ENCODE measurements around the gene AGER.

Gene AGER

DNA sequence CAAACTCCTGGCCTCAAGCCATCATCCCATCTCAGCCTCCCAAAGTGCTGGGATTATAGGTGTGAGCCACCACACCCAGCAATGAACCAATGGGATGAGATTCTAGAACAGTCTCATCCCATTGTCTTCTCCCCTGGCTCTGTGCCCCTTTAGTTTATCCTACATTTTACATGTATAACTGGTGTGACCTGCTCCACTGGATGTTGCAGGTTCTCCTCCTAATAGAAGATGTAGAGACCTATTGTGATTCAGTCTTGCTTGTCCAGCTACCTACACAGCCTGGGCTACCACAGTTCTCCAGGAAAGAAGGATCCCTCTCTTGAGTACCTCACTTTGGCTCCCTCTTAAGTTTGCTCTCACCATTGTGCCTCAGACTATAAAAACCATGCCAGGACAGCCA lies 51.9 kb downstream of the AGER start:
- TF ChIP-seq, protein P1, sequence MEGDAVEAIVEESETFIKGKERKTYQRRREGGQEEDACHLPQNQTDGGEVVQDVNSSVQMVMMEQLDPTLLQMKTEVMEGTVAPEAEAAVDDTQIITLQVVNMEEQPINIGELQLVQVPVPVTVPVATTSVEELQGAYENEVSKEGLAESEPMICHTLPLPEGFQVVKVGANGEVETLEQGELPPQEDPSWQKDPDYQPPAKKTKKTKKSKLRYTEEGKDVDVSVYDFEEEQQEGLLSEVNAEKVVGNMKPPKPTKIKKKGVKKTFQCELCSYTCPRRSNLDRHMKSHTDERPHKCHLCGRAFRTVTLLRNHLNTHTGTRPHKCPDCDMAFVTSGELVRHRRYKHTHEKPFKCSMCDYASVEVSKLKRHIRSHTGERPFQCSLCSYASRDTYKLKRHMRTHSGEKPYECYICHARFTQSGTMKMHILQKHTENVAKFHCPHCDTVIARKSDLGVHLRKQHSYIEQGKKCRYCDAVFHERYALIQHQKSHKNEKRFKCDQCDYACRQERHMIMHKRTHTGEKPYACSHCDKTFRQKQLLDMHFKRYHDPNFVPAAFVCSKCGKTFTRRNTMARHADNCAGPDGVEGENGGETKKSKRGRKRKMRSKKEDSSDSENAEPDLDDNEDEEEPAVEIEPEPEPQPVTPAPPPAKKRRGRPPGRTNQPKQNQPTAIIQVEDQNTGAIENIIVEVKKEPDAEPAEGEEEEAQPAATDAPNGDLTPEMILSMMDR (IDR thresholded peaks at IDR 0.05): no peak

DNA sequence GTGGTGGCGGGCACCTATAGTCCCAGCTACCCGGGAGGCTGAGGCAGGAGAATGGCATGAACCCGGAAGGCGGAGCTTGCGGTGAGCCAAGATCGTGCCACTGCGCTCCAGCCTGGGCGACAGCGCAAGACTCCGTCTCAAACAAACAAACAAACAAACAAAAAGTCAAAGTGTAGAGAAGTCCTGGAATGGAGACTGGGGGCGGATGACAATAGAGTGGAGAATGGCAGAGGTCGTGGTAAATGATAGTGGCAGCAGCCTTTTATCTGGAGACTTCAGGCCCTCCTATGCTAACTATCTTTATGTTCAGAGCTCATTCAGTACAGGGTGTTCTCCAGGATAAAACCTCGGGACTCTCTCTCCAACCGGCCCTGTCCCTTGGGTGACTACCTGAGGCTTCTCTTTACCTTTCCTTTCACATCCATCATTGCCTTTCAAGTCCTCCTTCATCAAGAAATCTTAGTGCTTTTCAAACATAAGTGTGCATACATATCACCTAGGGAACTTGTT lies 52.6 kb downstream of the AGER start:
- TF ChIP-seq, protein P1 (IDR thresholded peaks at IDR 0.05): no peak
